ENCODE data around the gene PPP3CA. TPM values are rescaled to one million over a fixed set of nuclear protein-coding genes. Genes with fewer than 3 reads are reported as not detected.

The PPP3CA gene
- total RNA-seq, 2 donors from 2014 or later: 42.6 to 50.2 TPM

DNA sequence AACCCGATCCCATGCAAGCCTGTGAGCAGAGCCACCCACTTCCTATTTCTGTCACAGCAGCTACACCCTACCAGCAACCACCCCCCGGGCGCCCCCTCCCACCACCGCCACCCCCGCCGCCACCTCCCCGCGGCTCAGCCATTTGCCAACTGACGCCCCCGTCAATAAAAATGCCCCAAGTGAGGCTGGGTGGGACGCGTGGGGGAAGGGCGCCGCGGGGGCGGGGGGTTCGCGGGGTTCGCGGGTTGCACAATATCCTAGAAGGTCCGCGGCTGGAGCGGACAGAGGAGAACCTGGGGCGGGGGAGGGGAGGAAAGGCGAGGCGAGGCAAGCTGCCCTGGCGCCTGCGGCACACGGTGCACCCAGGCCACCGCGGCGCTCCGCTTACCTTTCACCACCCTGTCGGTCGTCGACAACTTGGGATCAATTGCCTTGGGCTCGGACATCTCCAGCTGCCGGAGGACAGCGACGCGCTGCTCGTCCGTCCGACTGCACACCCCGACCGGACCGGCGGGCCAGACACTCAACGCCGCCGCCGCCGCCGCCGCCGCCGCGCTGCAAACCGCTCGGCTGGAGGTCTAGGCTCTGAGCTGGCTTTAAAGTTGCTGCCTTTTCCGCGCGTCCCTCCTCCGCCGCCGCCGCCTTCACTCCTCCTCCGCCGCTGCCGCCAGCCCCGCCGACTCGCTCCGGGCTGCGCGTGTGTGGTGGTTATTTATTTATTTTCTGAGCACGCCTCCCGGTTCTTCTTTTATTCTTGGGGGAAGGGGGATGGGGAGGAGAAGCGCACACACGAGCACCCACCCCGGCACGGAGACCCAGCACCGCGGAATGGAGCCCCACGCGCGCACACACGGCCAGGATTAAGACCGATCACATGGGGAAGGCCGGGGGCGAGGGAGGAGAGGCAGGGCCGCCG is 717 bp downstream of the PPP3CA start:
- peak; percentile 71 for DNase-seq (ENCODE audit: low spot score)
- ATAC-seq: peak; percentile 1 to 8
- Mint-ChIP-seq H3K27ac (peak overlapping the region; percentile 90), H3K27me3 (no peaks in the 10 kb centered on the region), H3K4me3 (peak overlapping the region; percentile 100), H3K9me3 (no peaks in the 10 kb centered on the region), H3K4me1 (ENCODE audit: low read depth in 2 of 2) (peaks cover 33 to 45% of the 10 kb centered on the region in 2 donors), H3K36me3 (no peaks in the 10 kb centered on the region)

DNA sequence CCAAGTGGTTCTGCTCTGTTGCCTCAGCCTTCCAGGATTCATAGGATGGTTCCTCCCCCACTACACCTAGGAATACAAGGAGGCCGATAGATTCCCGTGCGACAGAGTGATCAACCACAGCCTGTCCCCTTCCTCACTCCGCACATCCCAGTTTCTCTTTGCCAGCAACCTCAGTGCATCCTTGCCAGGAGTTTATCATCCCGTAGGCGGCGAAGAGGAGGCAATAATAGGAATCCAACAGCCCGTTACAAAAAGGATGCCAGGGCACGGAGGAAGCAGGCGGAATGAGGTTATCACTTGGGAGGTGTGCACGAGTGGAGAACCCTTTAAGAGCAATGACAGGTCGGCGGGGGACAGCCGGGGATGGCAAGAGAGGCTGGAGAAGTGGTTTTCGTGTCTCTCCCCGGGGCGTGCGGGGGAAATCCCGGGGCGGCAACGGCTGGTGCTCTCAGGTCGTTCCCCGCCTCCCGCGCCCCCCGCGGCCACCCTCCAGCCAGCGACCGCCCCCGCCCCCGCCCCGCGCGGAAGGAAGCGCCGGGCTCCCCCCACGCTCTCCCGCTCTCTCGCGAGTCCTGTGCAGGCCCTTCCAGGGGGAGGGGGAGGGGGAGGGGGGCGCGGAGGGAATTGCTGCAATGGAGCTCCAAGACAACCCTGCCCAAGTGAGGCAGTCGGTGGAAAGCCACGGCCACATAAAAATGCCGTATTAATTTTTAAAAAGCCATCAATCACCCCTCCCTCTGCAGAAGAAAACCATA is 1.6 kb downstream of the PPP3CA start:
- DNase-seq (ENCODE audit: low spot score): peak; percentile 88
- Mint-ChIP-seq H3K9me3 (no peaks in the 10 kb centered on the region), H3K27me3 (no peaks in the 10 kb centered on the region), H3K4me3 (peak overlapping the region; percentile 100), H3K36me3 (no peaks in the 10 kb centered on the region), H3K27ac (peak overlapping the region; percentile 90), H3K4me1 (ENCODE audit: low read depth in 2 of 2) (peaks cover 37 to 49% of the 10 kb centered on the region in 2 donors)
- peak; percentile 1 to 17 for ATAC-seq

- peak overlapping the region; percentile 90 for H3K27ac Mint-ChIP-seq
Observed at GRCh38 chr4:101345271-101345595, 2.1 kb downstream of the PPP3CA start.

GRCh38 chr4:101339332-101339731 is 8.0 kb downstream of the PPP3CA start:
- no peak overlapping the region for H3K4me3 Mint-ChIP-seq
- DNase-seq (ENCODE audit: low spot score): no peak
- H3K36me3 Mint-ChIP-seq: no peaks in the 10 kb centered on the region
- ATAC-seq: no peak
- H3K27me3 Mint-ChIP-seq: no peaks in the 10 kb centered on the region
- peaks cover 42 to 60% of the 10 kb centered on the region in 2 donors for H3K4me1 Mint-ChIP-seq (ENCODE audit: low read depth in 2 of 2)
- H3K27ac Mint-ChIP-seq: no peak overlapping the region
- H3K9me3 Mint-ChIP-seq: no peaks in the 10 kb centered on the region

More at GRCh38 chr4:101345271-101345595, 2.1 kb downstream of the PPP3CA start:
- DNase-seq (ENCODE audit: low spot score) (no peak), ATAC-seq (no peak)
- Mint-ChIP-seq H3K4me3 (peak overlapping the region; percentile 100), H3K36me3 (no peaks in the 10 kb centered on the region), H3K4me1 (ENCODE audit: low read depth in 2 of 2) (peaks cover 37 to 49% of the 10 kb centered on the region in 2 donors), H3K27me3 (no peaks in the 10 kb centered on the region), H3K9me3 (no peaks in the 10 kb centered on the region)

DNA sequence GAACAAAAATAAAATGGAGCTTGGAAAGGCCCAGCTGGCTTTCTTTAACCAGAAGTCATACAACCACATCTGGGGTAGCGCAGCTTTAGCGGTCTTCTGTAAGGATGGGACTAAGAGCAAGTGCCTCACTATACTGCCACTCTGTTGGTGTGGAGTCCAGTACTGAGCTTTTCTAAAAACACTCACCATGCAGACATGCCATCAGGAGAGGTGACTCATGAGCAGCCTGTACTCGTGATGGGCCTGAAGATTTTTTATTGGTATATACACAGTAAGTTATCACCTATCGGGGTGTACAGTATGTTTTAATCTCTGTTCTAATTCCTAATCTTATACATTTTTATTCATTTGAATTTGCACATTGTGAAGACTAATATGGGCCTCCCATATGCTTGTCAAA is 9.6 kb downstream of the PPP3CA start:
- peak overlapping the region; percentile 75 to 95 for H3K27ac Mint-ChIP-seq
- no peaks in the 10 kb centered on the region for H3K36me3 Mint-ChIP-seq
- peak overlapping the region; percentile 28 for H3K4me3 Mint-ChIP-seq
- no peaks in the 10 kb centered on the region for H3K27me3 Mint-ChIP-seq
- ATAC-seq: peak in 1 of 2 donors; percentile 32
- peaks cover 39 to 53% of the 10 kb centered on the region in 2 donors for H3K4me1 Mint-ChIP-seq (ENCODE audit: low read depth in 2 of 2)
- DNase-seq (ENCODE audit: low spot score): no peak
- H3K9me3 Mint-ChIP-seq: no peaks in the 10 kb centered on the region

GRCh38 chr4:101334963-101335572 is 12.3 kb downstream of the PPP3CA start:
- no peaks in the 10 kb centered on the region for H3K9me3 Mint-ChIP-seq
- H3K27me3 Mint-ChIP-seq: no peaks in the 10 kb centered on the region
- H3K4me1 Mint-ChIP-seq (ENCODE audit: low read depth in 2 of 2): peaks cover 39 to 43% of the 10 kb centered on the region in 2 donors
- no peaks in the 10 kb centered on the region for H3K36me3 Mint-ChIP-seq
- H3K27ac Mint-ChIP-seq: peak overlapping the region; percentile 90 to 95
- peak overlapping the region; percentile 81 for H3K4me3 Mint-ChIP-seq
- ATAC-seq (peak; percentile 94), DNase-seq (ENCODE audit: low spot score) (no peak)

- H3K27ac Mint-ChIP-seq: no peak overlapping the region
- H3K4me3 Mint-ChIP-seq: no peak overlapping the region
- no peaks in the 10 kb centered on the region for H3K27me3 Mint-ChIP-seq
- H3K9me3 Mint-ChIP-seq: no peaks in the 10 kb centered on the region
- peaks cover 46 to 47% of the 10 kb centered on the region in 2 donors for H3K4me1 Mint-ChIP-seq (ENCODE audit: low read depth in 2 of 2)
- H3K36me3 Mint-ChIP-seq: no peaks in the 10 kb centered on the region
- DNase-seq (ENCODE audit: low spot score) (no peak), ATAC-seq (no peak)
Observed at GRCh38 chr4:101332424-101332823, 14.9 kb downstream of the PPP3CA start.

GRCh38 chr4:101331017-101331416 is 16.3 kb downstream of the PPP3CA start:
- Mint-ChIP-seq H3K4me1 (ENCODE audit: low read depth in 2 of 2) (peaks cover 50 to 52% of the 10 kb centered on the region in 2 donors), H3K36me3 (no peaks in the 10 kb centered on the region), H3K4me3 (no peak overlapping the region), H3K27me3 (no peaks in the 10 kb centered on the region), H3K27ac (no peak overlapping the region), H3K9me3 (no peaks in the 10 kb centered on the region)
- ATAC-seq (no peak), DNase-seq (ENCODE audit: low spot score) (no peak)

- H3K4me1 Mint-ChIP-seq (ENCODE audit: low read depth in 2 of 2): peaks cover 45 to 49% of the 10 kb centered on the region in 2 donors
- no peak overlapping the region for H3K27ac Mint-ChIP-seq
- H3K36me3 Mint-ChIP-seq: no peaks in the 10 kb centered on the region
- no peak overlapping the region for H3K4me3 Mint-ChIP-seq
- ATAC-seq (no peak), DNase-seq (ENCODE audit: low spot score) (no peak)
- no peaks in the 10 kb centered on the region for H3K27me3 Mint-ChIP-seq
- no peaks in the 10 kb centered on the region for H3K9me3 Mint-ChIP-seq
Observed at GRCh38 chr4:101329592-101329991, 17.7 kb downstream of the PPP3CA start.

GRCh38 chr4:101328063-101328602 is 19.2 kb downstream of the PPP3CA start:
- peak overlapping the region; percentile 73 for H3K4me3 Mint-ChIP-seq
- H3K4me1 Mint-ChIP-seq (ENCODE audit: low read depth in 2 of 2): peaks cover 49 to 54% of the 10 kb centered on the region in 2 donors
- no peaks in the 10 kb centered on the region for H3K36me3 Mint-ChIP-seq

DNA sequence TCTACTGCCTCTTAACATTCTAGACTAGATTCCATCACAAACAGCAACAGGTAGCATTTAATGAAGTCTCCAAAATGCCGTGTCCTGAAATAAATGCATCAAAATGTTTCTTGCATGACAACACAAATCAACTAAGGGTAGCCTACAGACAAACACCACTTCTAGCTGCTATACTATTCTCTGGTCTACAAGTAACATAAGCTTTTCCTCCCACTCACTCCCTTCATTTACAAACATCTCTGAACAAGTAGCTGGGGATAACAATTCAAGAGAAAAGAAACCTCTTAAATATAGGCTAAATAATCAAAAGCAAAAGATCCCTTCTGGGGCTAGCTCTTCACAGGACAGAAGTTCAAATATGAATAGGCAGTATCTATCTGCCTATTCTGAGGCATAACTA is 20.8 kb downstream of the PPP3CA start:
- peak overlapping the region; percentile 11 to 84 for H3K27ac Mint-ChIP-seq
- H3K36me3 Mint-ChIP-seq: no peaks in the 10 kb centered on the region
- peaks cover 53 to 65% of the 10 kb centered on the region in 2 donors for H3K4me1 Mint-ChIP-seq (ENCODE audit: low read depth in 2 of 2)
- peak overlapping the region; percentile 16 for H3K4me3 Mint-ChIP-seq
- DNase-seq (ENCODE audit: low spot score): no peak
- peaks cover 3% of the 10 kb centered on the region for H3K9me3 Mint-ChIP-seq
- H3K27me3 Mint-ChIP-seq: no peaks in the 10 kb centered on the region
- no peak for ATAC-seq

More at GRCh38 chr4:101328063-101328602, 19.2 kb downstream of the PPP3CA start:
- H3K27me3 Mint-ChIP-seq: no peaks in the 10 kb centered on the region
- peak overlapping the region; percentile 80 to 84 for H3K27ac Mint-ChIP-seq
- DNase-seq (ENCODE audit: low spot score) (no peak), ATAC-seq (peak; percentile 84 to 90)
- H3K9me3 Mint-ChIP-seq: peaks cover 3% of the 10 kb centered on the region

DNA sequence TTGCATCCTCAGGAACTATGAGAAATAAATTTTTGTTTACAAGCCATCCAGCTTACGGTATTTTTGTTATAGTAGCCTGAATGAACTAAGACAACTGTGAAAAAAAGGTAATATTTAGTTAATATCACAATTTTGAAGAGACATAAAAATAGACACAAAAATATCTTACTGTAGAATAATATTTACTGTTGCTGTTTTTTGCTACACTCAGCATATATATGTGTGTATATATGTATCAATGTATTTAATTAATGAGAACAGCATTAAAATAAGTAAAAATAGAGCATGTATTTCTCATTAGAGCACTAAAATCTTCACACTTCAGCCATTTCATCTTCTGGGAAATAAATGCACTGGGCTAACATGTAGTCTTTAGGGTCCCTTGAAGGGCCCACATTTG is 24.6 kb downstream of the PPP3CA start:
- ATAC-seq: no peak
- Mint-ChIP-seq H3K4me1 (ENCODE audit: low read depth in 2 of 2) (peaks cover 42 to 51% of the 10 kb centered on the region in 2 donors), H3K9me3 (peaks cover 3% of the 10 kb centered on the region), H3K27ac (no peak overlapping the region), H3K36me3 (no peaks in the 10 kb centered on the region), H3K27me3 (no peaks in the 10 kb centered on the region), H3K4me3 (no peak overlapping the region)
- no peak for DNase-seq (ENCODE audit: low spot score)

GRCh38 chr4:101321481-101322042 is 25.8 kb downstream of the PPP3CA start:
- DNase-seq (ENCODE audit: low spot score) (no peak), ATAC-seq (no peak)
- Mint-ChIP-seq H3K27ac (peak overlapping the region in 1 of 2 donors; percentile 59), H3K4me3 (no peak overlapping the region), H3K36me3 (no peaks in the 10 kb centered on the region), H3K9me3 (peaks cover 3% of the 10 kb centered on the region), H3K4me1 (ENCODE audit: low read depth in 2 of 2) (peaks cover 41 to 51% of the 10 kb centered on the region in 2 donors), H3K27me3 (no peaks in the 10 kb centered on the region)

All from natural killer cell treated with Interleukin-12 subunit alpha and Interleukin-12 subunit beta and Interleukin-15 and Interleukin-18, amount 100 ng/mL, for 72 hours (primary cell).